HK-2 (cell line): ENCODE data around the gene PGLYRP4.

Experiments used
- DNase-seq: peaks from one replicate; pipeline ENCODE4 v3.0.0-alpha.2; 2018; ENCODE audit not compliant: unreplicated experiment

PGLYRP4 gene

GRCh38 chr1:153375511-153375910 lies 26.9 kb upstream of the PGLYRP4 start, which contains the start of gene S100A12:
S100A12 (minus strand) TSS chr1:153375621; CDS start chr1:153374592, 1,029 bp downstream.
- peak; percentile 13 for DNase-seq

- DNase-seq = no peak
Measured at GRCh38 chr1:153374071-153374470, 25.4 kb upstream of the PGLYRP4 start.

GRCh38 chr1:153372571-153372970 lies 23.9 kb upstream of the PGLYRP4 start:
- no peak for DNase-seq

- no peak for DNase-seq
Measured at GRCh38 chr1:153371231-153371630, 22.6 kb upstream of the PGLYRP4 start.

DNA sequence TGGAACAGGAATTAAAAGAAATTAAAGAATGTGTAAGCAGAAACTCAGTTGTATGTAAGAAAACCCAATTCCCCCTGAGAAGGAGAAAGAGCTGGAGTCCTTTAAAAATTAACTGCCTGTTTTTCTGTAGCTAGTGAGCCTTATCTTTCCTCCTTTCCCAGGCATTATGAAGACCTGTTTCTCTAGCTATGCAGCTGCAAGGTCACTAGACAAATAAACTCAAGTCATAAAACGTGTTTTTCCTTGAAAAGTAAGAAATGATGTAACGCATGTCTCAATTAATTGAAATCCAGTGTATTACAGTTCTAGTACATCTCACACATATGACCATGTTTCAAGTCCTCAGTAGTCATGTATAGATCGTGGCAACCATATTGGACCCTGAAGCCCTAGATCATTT lies 21.5 kb upstream of the PGLYRP4 start:
- no peak for DNase-seq

DNA sequence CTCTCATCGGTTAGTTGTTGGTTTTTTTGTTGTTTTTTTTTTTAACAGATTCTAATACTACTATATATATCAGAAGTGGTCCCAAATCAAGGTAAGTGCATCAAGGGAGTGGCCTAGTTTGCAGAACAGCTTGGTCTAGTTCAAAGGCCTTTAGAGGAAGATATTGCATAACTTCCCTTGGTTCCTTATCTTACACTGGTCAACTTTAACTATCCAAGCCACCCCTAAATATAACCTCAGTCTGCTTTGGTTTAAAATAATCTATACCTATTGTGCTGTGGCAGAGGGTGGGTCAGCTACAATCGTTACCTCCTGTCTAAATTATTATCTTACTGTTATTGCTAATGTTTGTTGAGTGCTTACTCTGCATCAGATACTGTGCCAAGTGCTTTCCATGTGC lies 19.9 kb upstream of the PGLYRP4 start:
- no peak for DNase-seq

GRCh38 chr1:153367090-153367489 lies 18.4 kb upstream of the PGLYRP4 start:
- DNase-seq = no peak

- no peak for DNase-seq
Measured at GRCh38 chr1:153366261-153366660, 17.6 kb upstream of the PGLYRP4 start.

DNA sequence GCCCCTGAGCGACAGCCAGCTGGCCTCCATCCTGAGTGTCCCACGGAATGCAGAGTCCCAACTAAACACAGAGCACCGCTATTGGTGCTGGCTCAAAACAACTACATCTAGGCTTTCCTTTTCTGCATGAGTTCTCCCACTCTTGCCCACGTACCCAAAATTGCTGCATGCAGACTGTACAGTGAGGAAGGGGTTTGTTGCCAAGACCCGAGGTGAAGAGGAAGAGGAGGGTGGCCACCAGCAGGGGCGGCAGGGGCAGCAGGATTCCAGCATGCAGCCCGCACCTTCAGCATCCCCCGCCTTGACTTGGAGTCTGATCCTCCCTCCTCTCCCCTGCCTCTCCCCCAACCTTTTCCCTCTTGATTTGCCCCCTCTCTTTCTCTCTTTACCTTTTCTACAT lies 17.1 kb upstream of the PGLYRP4 start:
- no peak for DNase-seq

GRCh38 chr1:153364766-153365666 lies 16.4 kb upstream of the PGLYRP4 start:
- no peak for DNase-seq

- no peak for DNase-seq
Measured at GRCh38 chr1:153364156-153364555, 15.5 kb upstream of the PGLYRP4 start.

GRCh38 chr1:153363641-153364040 lies 15.0 kb upstream of the PGLYRP4 start:
- DNase-seq = no peak

GRCh38 chr1:153362187-153362775 lies 13.6 kb upstream of the PGLYRP4 start:
- no peak for DNase-seq

GRCh38 chr1:153361480-153362109 lies 13.0 kb upstream of the PGLYRP4 start:
- DNase-seq = no peak

GRCh38 chr1:153360592-153361479 lies 12.2 kb upstream of the PGLYRP4 start:
- DNase-seq = no peak

DNA sequence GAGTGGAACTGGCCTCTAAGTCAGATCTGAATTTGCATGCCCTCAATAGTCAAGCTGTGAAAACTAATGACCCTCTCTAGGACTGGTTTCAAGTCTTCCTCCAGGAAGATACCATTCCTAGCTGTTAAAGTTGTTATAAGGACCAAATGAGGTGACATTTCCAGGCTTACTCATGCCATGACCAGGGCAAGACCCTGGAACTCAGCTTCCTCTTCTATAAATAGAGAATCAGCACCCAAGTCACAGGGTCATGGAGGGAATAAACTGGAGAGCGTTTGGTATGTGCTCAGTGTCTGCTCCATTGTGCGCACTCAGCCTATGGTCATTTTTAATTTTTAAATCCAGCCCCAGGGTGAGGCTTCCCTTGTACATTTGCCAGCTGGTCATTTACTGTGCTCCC lies 11.5 kb upstream of the PGLYRP4 start:
- no peak for DNase-seq

DNA sequence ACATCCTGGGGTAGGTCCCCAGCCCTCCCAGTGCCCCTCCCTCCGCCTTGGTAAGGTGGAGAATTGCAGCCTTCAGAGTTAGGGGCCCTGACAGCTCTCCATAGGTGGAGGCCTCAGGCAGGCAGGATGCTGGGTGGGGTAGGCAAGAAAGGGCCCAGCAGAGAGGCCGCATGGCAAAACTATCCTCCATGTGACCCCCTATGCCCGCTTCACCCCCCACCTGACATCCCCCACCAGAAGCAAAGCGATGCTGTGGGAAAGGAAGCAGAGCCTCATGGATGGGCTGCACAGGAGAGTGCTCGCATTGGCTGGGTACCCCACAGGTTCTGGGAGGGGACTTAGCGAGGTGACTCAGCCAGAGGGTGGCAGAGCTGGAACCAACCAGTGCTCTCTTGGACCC lies 10.6 kb upstream of the PGLYRP4 start:
- DNase-seq = no peak

- no peak for DNase-seq
Measured at GRCh38 chr1:153358691-153358975, 10.0 kb upstream of the PGLYRP4 start.

- DNase-seq = no peak
Measured at GRCh38 chr1:153357853-153358690, 9.4 kb upstream of the PGLYRP4 start, which contains the start of gene S100A9. S100A9 (plus strand) TSS chr1:153357854; CDS start chr1:153358284, 430 bp downstream.

- no peak for DNase-seq
Measured at GRCh38 chr1:153357076-153357852, 8.6 kb upstream of the PGLYRP4 start.
